Sigmoid colon (tissue), 4 donors: ENCODE results near the gene PNPLA1.

ENCODE experiments used
- CTCF ChIP-seq, 4 experiments: fragments of 450-650 bp in 3 of 4; fragments of 200-600 bp in 1 of 4; IDR thresholded peaks; one replicate each; pipeline ENCODE4 v1.5.1; 2016 to 2019; ENCODE audit warnings: antibody characterized with exemption in 4 of 4, mild to moderate bottlenecking in 3 of 4, moderate library complexity in 2 of 4
- POLR2AphosphoS5 ChIP-seq, 4 donors: sonication (generic); formaldehyde crosslinking; IDR thresholded peaks; one replicate each; pipeline ENCODE4 v1.6.1; 2017; ENCODE audit warnings: antibody characterized with exemption in 4 of 4

- TF ChIP-seq POLR2AphosphoS5 (IDR thresholded peaks at IDR 0.05) (no peak), CTCF (IDR thresholded peaks at IDR 0.05) (no peak)
Observed at GRCh38 chr6:36263390-36264000, 6.4 kb upstream of the PNPLA1 start.
